DOHH2 (cell line): ENCODE measurements around the gene GSG1L.

Source experiments
- EZH2phosphoT487 ChIP-seq: fragments of 200-600 bp; sonication (generic); IDR thresholded peaks from 2 replicates; pipeline ENCODE4 v1.6.1; 2017; ENCODE audit warnings: borderline replicate concordance, mild to moderate bottlenecking, antibody characterized with exemption, low read length, moderate library complexity, mixed read lengths
- TF ChIP-seq, protein P1 (sequence below): fragments of 200-600 bp; sonication (generic); IDR thresholded peaks from one replicate; pipeline ENCODE4 v1.5.1; 2014; ENCODE audit warnings: antibody characterized with exemption, mild to moderate bottlenecking, low read depth, low read length; ENCODE audit not compliant: poor library complexity, severe bottlenecking

DNA sequence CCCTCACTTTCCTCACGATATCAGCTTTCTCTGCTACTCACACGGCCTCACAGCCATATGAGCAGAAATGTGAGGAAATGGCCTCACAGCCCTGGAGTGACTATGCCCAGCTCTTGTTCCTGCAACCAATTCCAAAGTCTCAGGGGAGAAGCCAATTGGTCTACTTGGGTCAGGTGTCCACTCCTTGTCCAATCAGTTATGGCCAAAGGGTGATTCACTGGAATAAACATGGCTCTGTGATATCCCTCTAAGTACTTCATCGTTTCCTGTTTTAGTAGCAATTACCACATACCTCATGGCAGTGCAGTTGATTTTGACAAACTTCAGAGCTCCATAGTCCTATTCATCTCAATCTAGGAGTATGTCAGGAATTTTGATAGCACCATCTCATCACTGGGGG is 318.2 kb downstream of the GSG1L start:
- TF ChIP-seq, protein P1, sequence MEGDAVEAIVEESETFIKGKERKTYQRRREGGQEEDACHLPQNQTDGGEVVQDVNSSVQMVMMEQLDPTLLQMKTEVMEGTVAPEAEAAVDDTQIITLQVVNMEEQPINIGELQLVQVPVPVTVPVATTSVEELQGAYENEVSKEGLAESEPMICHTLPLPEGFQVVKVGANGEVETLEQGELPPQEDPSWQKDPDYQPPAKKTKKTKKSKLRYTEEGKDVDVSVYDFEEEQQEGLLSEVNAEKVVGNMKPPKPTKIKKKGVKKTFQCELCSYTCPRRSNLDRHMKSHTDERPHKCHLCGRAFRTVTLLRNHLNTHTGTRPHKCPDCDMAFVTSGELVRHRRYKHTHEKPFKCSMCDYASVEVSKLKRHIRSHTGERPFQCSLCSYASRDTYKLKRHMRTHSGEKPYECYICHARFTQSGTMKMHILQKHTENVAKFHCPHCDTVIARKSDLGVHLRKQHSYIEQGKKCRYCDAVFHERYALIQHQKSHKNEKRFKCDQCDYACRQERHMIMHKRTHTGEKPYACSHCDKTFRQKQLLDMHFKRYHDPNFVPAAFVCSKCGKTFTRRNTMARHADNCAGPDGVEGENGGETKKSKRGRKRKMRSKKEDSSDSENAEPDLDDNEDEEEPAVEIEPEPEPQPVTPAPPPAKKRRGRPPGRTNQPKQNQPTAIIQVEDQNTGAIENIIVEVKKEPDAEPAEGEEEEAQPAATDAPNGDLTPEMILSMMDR: no peak
- no peak for TF ChIP-seq EZH2phosphoT487
